A673 (cell line): ENCODE data around the gene UBA1.

Experiments used
- EZH2 ChIP-seq: fragments of 200-600 bp; sonication (generic); IDR thresholded peaks from 2 replicates; pipeline ENCODE4 v1.6.1; 2017; ENCODE audit warnings: borderline replicate concordance, low read depth, mild to moderate bottlenecking, mixed read lengths, antibody characterized with exemption, low read length; ENCODE audit not compliant: poor library complexity, severe bottlenecking
- TF ChIP-seq, protein P1 (sequence below): fragments of 300-800, 200-600 bp; sonication (generic); conservative IDR thresholded peaks from 2 replicates; pipeline ENCODE4 v1.5.1; 2017; ENCODE audit warnings: low read depth, mild to moderate bottlenecking, antibody characterized with exemption, low read length, moderate library complexity, mixed read lengths

DNA sequence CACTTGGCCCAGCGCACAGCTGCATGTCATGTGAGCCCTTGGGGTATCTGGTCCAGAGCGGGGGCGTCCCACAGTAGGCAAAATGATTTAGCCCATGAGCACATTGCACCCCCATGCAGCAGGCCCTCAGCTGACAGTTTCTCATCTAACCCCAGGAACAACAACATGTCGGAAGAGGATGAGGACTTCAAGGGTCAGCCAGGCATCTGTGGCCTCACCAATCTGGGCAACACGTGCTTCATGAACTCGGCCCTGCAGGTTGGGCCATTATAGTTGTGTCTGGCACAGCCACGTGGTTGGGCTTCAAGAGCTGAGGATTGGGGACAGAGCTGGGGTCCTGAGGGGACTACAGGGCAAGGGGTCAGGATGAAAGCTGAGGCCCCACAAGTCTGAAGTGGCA is 47.0 kb downstream of the UBA1 start:
- TF ChIP-seq, protein P1, sequence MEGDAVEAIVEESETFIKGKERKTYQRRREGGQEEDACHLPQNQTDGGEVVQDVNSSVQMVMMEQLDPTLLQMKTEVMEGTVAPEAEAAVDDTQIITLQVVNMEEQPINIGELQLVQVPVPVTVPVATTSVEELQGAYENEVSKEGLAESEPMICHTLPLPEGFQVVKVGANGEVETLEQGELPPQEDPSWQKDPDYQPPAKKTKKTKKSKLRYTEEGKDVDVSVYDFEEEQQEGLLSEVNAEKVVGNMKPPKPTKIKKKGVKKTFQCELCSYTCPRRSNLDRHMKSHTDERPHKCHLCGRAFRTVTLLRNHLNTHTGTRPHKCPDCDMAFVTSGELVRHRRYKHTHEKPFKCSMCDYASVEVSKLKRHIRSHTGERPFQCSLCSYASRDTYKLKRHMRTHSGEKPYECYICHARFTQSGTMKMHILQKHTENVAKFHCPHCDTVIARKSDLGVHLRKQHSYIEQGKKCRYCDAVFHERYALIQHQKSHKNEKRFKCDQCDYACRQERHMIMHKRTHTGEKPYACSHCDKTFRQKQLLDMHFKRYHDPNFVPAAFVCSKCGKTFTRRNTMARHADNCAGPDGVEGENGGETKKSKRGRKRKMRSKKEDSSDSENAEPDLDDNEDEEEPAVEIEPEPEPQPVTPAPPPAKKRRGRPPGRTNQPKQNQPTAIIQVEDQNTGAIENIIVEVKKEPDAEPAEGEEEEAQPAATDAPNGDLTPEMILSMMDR: no peak
- TF ChIP-seq EZH2: no peak
